CD4-positive, alpha-beta memory T cell (primary cell): ENCODE data around the gene DOK6. TPM values are rescaled to one million over a fixed set of nuclear protein-coding genes. Genes with fewer than 3 reads are reported as not detected.
"Not testable (repeated sequence)": the region's sequence is repeated elsewhere in the genome, so short reads cannot be mapped to it uniquely, and the experiment has no call there.

Source experiments
- CTCF ChIA-PET: fragments of 350-600 bp; sonication (Branson Sonifier 250); formaldehyde crosslinking; loops from one replicate; lab custom pipeline; 2021; ENCODE audit warnings: inconsistent platforms; ENCODE audit not compliant: partially characterized antibody; lab: Charles Lee
- POLR2A ChIA-PET: fragments of 350-600 bp; sonication (Branson Sonifier 250); formaldehyde crosslinking; loops from one replicate; lab custom pipeline; 2021; ENCODE audit not compliant: partially characterized antibody; lab: Charles Lee
- DNase-seq, 5 donors: peaks; one replicate each; pipeline versions ENCODE4 v3.0.0 to v3.0.0-alpha.2; 2020 to 2022; ENCODE audit warnings: mixed read lengths in 1 of 5
- H3K27ac ChIP-seq: one replicate; pipeline ENCODE4 v1.7.0; 2013; ENCODE audit warnings: low read depth, low read length
- H3K27me3 ChIP-seq: 2 replicates; pipeline ENCODE4 v1.7.0; 2013; ENCODE audit warnings: mild to moderate bottlenecking, low read length, moderate library complexity; ENCODE audit not compliant: insufficient read depth
- H3K36me3 ChIP-seq: 2 replicates; pipeline ENCODE4 v1.7.0; 2013; ENCODE audit warnings: mild to moderate bottlenecking, low read length, moderate library complexity; ENCODE audit not compliant: insufficient read depth
- H3K4me1 ChIP-seq: 2 replicates; pipeline ENCODE4 v1.7.0; 2013; ENCODE audit warnings: mild to moderate bottlenecking, low read length, moderate library complexity; ENCODE audit not compliant: insufficient read depth
- H3K4me3 ChIP-seq, 2 donors: one replicate each; pipeline ENCODE4 v1.7.0; 2013; ENCODE audit warnings: low read length in 2 of 2, mild to moderate bottlenecking in 1 of 2
- H3K9me3 ChIP-seq, 2 donors: one replicate each; pipeline ENCODE4 v1.7.0; 2013; ENCODE audit warnings: low read length in 2 of 2, control low read depth in 1 of 2; ENCODE audit not compliant: control insufficient read depth in 1 of 2
- H3K27ac Mint-ChIP-seq, 7 donors: one replicate each; pipeline ENCODE4 v1.8.0; 2020 to 2021; ENCODE audit warnings: mixed read lengths in 7 of 7, mild to moderate bottlenecking in 6 of 7, inconsistent platforms in 3 of 7, moderate library complexity in 3 of 7
- H3K27me3 Mint-ChIP-seq, 2 donors: one replicate each; pipeline ENCODE4 v1.8.0; 2020 to 2021; ENCODE audit warnings: mixed read lengths in 2 of 2
- H3K36me3 Mint-ChIP-seq, 2 donors: one replicate each; pipeline ENCODE4 v1.8.0; 2020 to 2021; ENCODE audit warnings: mixed read lengths in 2 of 2, inconsistent platforms in 1 of 2, mild to moderate bottlenecking in 1 of 2
- H3K4me1 Mint-ChIP-seq, 4 donors: one replicate each; pipeline ENCODE4 v1.8.0; 2020 to 2021; ENCODE audit warnings: mixed read lengths in 4 of 4, mild to moderate bottlenecking in 1 of 4
- H3K4me3 Mint-ChIP-seq, 8 donors: one replicate each; pipeline ENCODE4 v1.8.0; 2020 to 2021; ENCODE audit warnings: mixed read lengths in 8 of 8, mild to moderate bottlenecking in 7 of 8, moderate library complexity in 6 of 8, inconsistent platforms in 3 of 8
- H3K9me3 Mint-ChIP-seq, 8 donors: one replicate each; pipeline ENCODE4 v1.8.0; 2020 to 2021; ENCODE audit warnings: mixed read lengths in 8 of 8, mild to moderate bottlenecking in 5 of 8, inconsistent platforms in 3 of 8, moderate library complexity in 1 of 8
- intact Hi-C: fragments of 100-400 bp; cut with micrococcal nuclease; formaldehyde crosslinking; loops from one replicate; pipeline ENCODE4 v1.15.1; 2023
- polyA plus RNA-seq, 2 donors: library from polyadenylated mRNA; unstranded; fragments of 300-500 nt; fragmentation: Illumina TruSeq; gene quantifications; one replicate each; pipeline ENCODE4 v1.2.3, GENCODE V29; 2021
- total RNA-seq, 2 experiments: library from RNA; stranded (reverse); gene quantifications; one replicate each; pipeline ENCODE4 v1.2.3, GENCODE V29; 2021

The DOK6 gene
- total and polyA plus RNA-seq, 4 experiments from 2014 or later = 0.04 to 0.15 TPM; not detected in 2

GRCh38 chr18:69830189-69830588 lies 429.5 kb downstream of the DOK6 start:
- CTCF ChIA-PET = interaction anchor here (1.2 kb wide), 1 partner anchor 10 kb away, joined by 4 read pairs; no protein-coding TSS in a partner anchor
- H3K9me3 ChIP-seq = no peaks in the 10 kb centered on the region
- H3K27ac ChIP-seq = no peak overlapping the region
- POLR2A ChIA-PET = no interaction called here
- peaks cover 0 to 1% (median 0%) of the 10 kb centered on the region in 4 donors for H3K4me1 Mint-ChIP-seq
- no peaks in the 10 kb centered on the region for H3K27me3 ChIP-seq
- H3K4me3 Mint-ChIP-seq = no peak overlapping the region
- no peaks in the 10 kb centered on the region for H3K36me3 ChIP-seq
- peaks cover 41 to 59% of the 10 kb centered on the region in 2 donors for H3K36me3 Mint-ChIP-seq
- no peaks in the 10 kb centered on the region for H3K27me3 Mint-ChIP-seq
- H3K9me3 Mint-ChIP-seq = peaks cover 0 to 2% (median 0%) of the 10 kb centered on the region in 8 donors
- H3K4me3 ChIP-seq = no peak overlapping the region
- intact Hi-C loops = no loop called here
- DNase-seq = no peak
- H3K4me1 ChIP-seq = no peaks in the 10 kb centered on the region
- H3K27ac Mint-ChIP-seq = no peak overlapping the region

- H3K36me3 Mint-ChIP-seq = peaks cover 52 to 80% of the 10 kb centered on the region in 2 donors
- POLR2A ChIA-PET, H3K4me3 ChIP-seq, H3K27ac ChIP-seq, H3K27me3 Mint-ChIP-seq, CTCF ChIA-PET, DNase-seq, H3K4me1 Mint-ChIP-seq, H3K9me3 Mint-ChIP-seq, H3K9me3 ChIP-seq, intact Hi-C loops, H3K36me3 ChIP-seq, H3K27ac Mint-ChIP-seq, H3K27me3 ChIP-seq, H3K4me3 Mint-ChIP-seq, H3K4me1 ChIP-seq: not testable (repeated sequence)
Observed at GRCh38 chr18:69834980-69835379, 434.3 kb downstream of the DOK6 start.

- no peaks in the 10 kb centered on the region for H3K36me3 ChIP-seq
- ChIA-PET CTCF (interaction anchor here (0.6 kb wide), 1 partner anchor 122 kb away, joined by 3 read pairs; no protein-coding TSS in a partner anchor), POLR2A (interaction anchor here (0.7 kb wide), 1 partner anchor 86 kb away, joined by 3 read pairs; no protein-coding TSS in a partner anchor)
- no peaks in the 10 kb centered on the region for H3K27me3 Mint-ChIP-seq
- H3K4me3 Mint-ChIP-seq = no peak overlapping the region
- H3K4me3 ChIP-seq = no peak overlapping the region
- no peaks in the 10 kb centered on the region for H3K4me1 ChIP-seq
- H3K4me1 Mint-ChIP-seq = no peaks in the 10 kb centered on the region
- H3K9me3 ChIP-seq = no peaks in the 10 kb centered on the region
- no peaks in the 10 kb centered on the region for H3K27me3 ChIP-seq
- DNase-seq = no peak
- no peak overlapping the region for H3K27ac ChIP-seq
- peaks cover 28 to 52% of the 10 kb centered on the region in 2 donors for H3K36me3 Mint-ChIP-seq
- intact Hi-C loops = no loop called here
- peaks cover 0 to 4% (median 0%) of the 10 kb centered on the region in 8 donors for H3K9me3 Mint-ChIP-seq
- peak overlapping the region in 1 of 7 donors; percentile 60 for H3K27ac Mint-ChIP-seq
Observed at GRCh38 chr18:69838003-69838402, 437.3 kb downstream of the DOK6 start.

- H3K27me3 Mint-ChIP-seq = no peaks in the 10 kb centered on the region
- peaks cover 0 to 4% (median 0%) of the 10 kb centered on the region in 8 donors for H3K9me3 Mint-ChIP-seq
Observed at GRCh38 chr18:69838620-69839411, 438.1 kb downstream of the DOK6 start.

GRCh38 chr18:69839497-69839896 lies 438.8 kb downstream of the DOK6 start:
- Mint-ChIP-seq H3K4me1 (peaks cover 0 to 4% (median 0%) of the 10 kb centered on the region in 4 donors), H3K27me3 (no peaks in the 10 kb centered on the region), H3K27ac (peak overlapping the region in 1 of 7 donors; percentile 2), H3K36me3 (peaks cover 23 to 40% of the 10 kb centered on the region in 2 donors), H3K4me3 (no peak overlapping the region), H3K9me3 (peaks cover 0 to 4% (median 0%) of the 10 kb centered on the region in 8 donors)
- no peak for DNase-seq
- Histone ChIP-seq H3K4me1 (no peaks in the 10 kb centered on the region), H3K9me3 (no peaks in the 10 kb centered on the region), H3K36me3 (no peaks in the 10 kb centered on the region), H3K27me3 (no peaks in the 10 kb centered on the region), H3K27ac (no peak overlapping the region), H3K4me3 (no peak overlapping the region)
- intact Hi-C loops = no loop called here
- ChIA-PET CTCF (no interaction called here), POLR2A (no interaction called here)

More at GRCh38 chr18:69838620-69839411, 438.1 kb downstream of the DOK6 start:
- Mint-ChIP-seq H3K36me3 (peaks cover 26 to 45% of the 10 kb centered on the region in 2 donors), H3K4me1 (peaks cover 0 to 4% (median 0%) of the 10 kb centered on the region in 4 donors), H3K27ac (no peak overlapping the region), H3K4me3 (no peak overlapping the region)
- no peaks in the 10 kb centered on the region for H3K36me3 ChIP-seq
- H3K9me3 ChIP-seq = no peaks in the 10 kb centered on the region
- DNase-seq = no peak
- H3K4me1 ChIP-seq = no peaks in the 10 kb centered on the region
- intact Hi-C loops = no loop called here
- CTCF ChIA-PET = no interaction called here
- no peaks in the 10 kb centered on the region for H3K27me3 ChIP-seq
- no peak overlapping the region for H3K4me3 ChIP-seq
- POLR2A ChIA-PET = no interaction called here
- no peak overlapping the region for H3K27ac ChIP-seq

- H3K4me1 ChIP-seq = no peaks in the 10 kb centered on the region
- H3K36me3 ChIP-seq = no peaks in the 10 kb centered on the region
- Mint-ChIP-seq H3K27me3 (no peaks in the 10 kb centered on the region), H3K4me1 (peaks cover 0 to 4% (median 0%) of the 10 kb centered on the region in 4 donors), H3K27ac (peak overlapping the region in 1 of 7 donors; percentile 2), H3K4me3 (no peak overlapping the region), H3K9me3 (peaks cover 0 to 4% (median 0%) of the 10 kb centered on the region in 8 donors), H3K36me3 (peaks cover 20 to 35% of the 10 kb centered on the region in 2 donors)
- intact Hi-C loops = no loop called here
- POLR2A ChIA-PET = no interaction called here
- no peaks in the 10 kb centered on the region for H3K9me3 ChIP-seq
- no peak for DNase-seq
- no peak overlapping the region for H3K27ac ChIP-seq
- H3K27me3 ChIP-seq = no peaks in the 10 kb centered on the region
- CTCF ChIA-PET = interaction anchor here (1.0 to 1.1 kb wide), 2 partner anchors 10 to 15 kb away, joined by 3 to 4 read pairs; no protein-coding TSS in a partner anchor
- H3K4me3 ChIP-seq = no peak overlapping the region
Observed at GRCh38 chr18:69840001-69840400, 439.3 kb downstream of the DOK6 start.

- Mint-ChIP-seq H3K9me3 (peaks cover 0 to 4% (median 0%) of the 10 kb centered on the region in 8 donors), H3K36me3 (peaks cover 19 to 33% of the 10 kb centered on the region in 2 donors), H3K27me3 (no peaks in the 10 kb centered on the region), H3K4me1 (peaks cover 0 to 4% (median 0%) of the 10 kb centered on the region in 4 donors), H3K27ac (no peak overlapping the region), H3K4me3 (no peak overlapping the region)
- no peaks in the 10 kb centered on the region for H3K9me3 ChIP-seq
- no peaks in the 10 kb centered on the region for H3K4me1 ChIP-seq
- no peak overlapping the region for H3K27ac ChIP-seq
- ChIA-PET CTCF (interaction anchor here (1.0 to 1.3 kb wide), 3 partner anchors 9 to 15 kb away, joined by 3 to 7 read pairs (median 4); no protein-coding TSS in a partner anchor), POLR2A (no interaction called here)
- H3K27me3 ChIP-seq = no peaks in the 10 kb centered on the region
- no peak overlapping the region for H3K4me3 ChIP-seq
- intact Hi-C loops = no loop called here
- DNase-seq = no peak
- H3K36me3 ChIP-seq = no peaks in the 10 kb centered on the region
Observed at GRCh38 chr18:69840445-69840844, 439.8 kb downstream of the DOK6 start.
